H1 (cell line): ENCODE results near the gene LRRN1. TPM values are rescaled to one million over a fixed set of nuclear protein-coding genes. Genes with fewer than 3 reads are reported as not detected.

Source experiments
- CTCF ChIA-PET: fragments of 300-600 bp; sonication (Branson Sonifier 250); formaldehyde crosslinking; loops from one replicate; lab custom pipeline; 2021; ENCODE audit not compliant: partially characterized antibody; lab: Charles Lee
- POLR2A ChIA-PET: fragments of 300-600 bp; sonication (Branson Sonifier 250); formaldehyde crosslinking; loops from one replicate; lab custom pipeline; 2021; ENCODE audit warnings: inconsistent platforms; ENCODE audit not compliant: partially characterized antibody; lab: Charles Lee
- DNase-seq, 2 experiments: peaks; one replicate each; pipeline versions ENCODE4 v3.0.0 to v3.0.0-alpha.2; 2010 to 2022; ENCODE audit warnings: low spot score in 2 of 2, low read depth in 1 of 2, mixed read lengths in 1 of 2
- FAIRE-seq: peaks from 2 replicates; lab custom pipeline; 2011; peaks lifted over from hg19 to GRCh38; lab: Jason Lieb, UNC
- H2AFZ ChIP-seq: 2 replicates; pipeline ENCODE4 v1.8.1; 2012; ENCODE audit warnings: low read length, inconsistent platforms
- H2AK5ac ChIP-seq: 2 replicates; pipeline ENCODE4 v1.6.1; 2013; ENCODE audit warnings: low read depth, low read length
- H2BK120ac ChIP-seq: replicated peaks from 2 replicates; pipeline ENCODE3; 2013; ENCODE audit warnings: low read depth, low read length, inconsistent platforms
- H2BK12ac ChIP-seq: 2 replicates; pipeline ENCODE4 v1.6.1; 2013; ENCODE audit warnings: low read depth, low read length
- H2BK15ac ChIP-seq: 2 replicates; pipeline ENCODE4 v1.6.1; 2013; ENCODE audit warnings: low read length
- H2BK20ac ChIP-seq: 2 replicates; pipeline ENCODE4 v1.6.1; 2013; ENCODE audit warnings: low read length
- H2BK5ac ChIP-seq: 2 replicates; pipeline ENCODE4 v1.6.1; 2013; ENCODE audit warnings: low read depth, low read length
- H3K14ac ChIP-seq: 2 replicates; pipeline ENCODE4 v1.6.1; 2013; ENCODE audit warnings: inconsistent platforms; ENCODE audit not compliant: insufficient read length
- H3K18ac ChIP-seq: 2 replicates; pipeline ENCODE4 v1.6.1; 2013; ENCODE audit warnings: low read length; ENCODE audit errors: extremely low read depth
- H3K23ac ChIP-seq: 2 replicates; pipeline ENCODE4 v1.6.1; 2013; ENCODE audit warnings: inconsistent platforms; ENCODE audit not compliant: insufficient read length
- H3K23me2 ChIP-seq: 2 replicates; pipeline ENCODE4 v1.6.1; 2013; ENCODE audit warnings: low read depth, low read length
- H3K27ac ChIP-seq: 2 replicates; pipeline ENCODE4 v1.6.1; 2011; ENCODE audit warnings: low read depth, low read length, inconsistent platforms
- H3K27me3 ChIP-seq, 4 experiments: replicated peaks in 1 of 4; 1 replicate in 1 of 4; 2 replicates in 3 of 4; pipeline versions ENCODE4 v1.6.1 to v1.8.1; 2011 to 2013; ENCODE audit warnings: low read length in 3 of 4, mild to moderate bottlenecking in 3 of 4, inconsistent platforms in 2 of 4, mixed read lengths in 2 of 4, moderate library complexity in 1 of 4; ENCODE audit not compliant: control insufficient read depth in 3 of 4, insufficient read depth in 3 of 4; ENCODE audit errors: extremely low read depth in 1 of 4
- H3K36me3 ChIP-seq, 4 experiments: 2 replicates each; pipeline versions ENCODE4 v1.6.1 to v1.8.1; 2011 to 2013; ENCODE audit warnings: mild to moderate bottlenecking in 4 of 4, low read length in 3 of 4, moderate library complexity in 2 of 4, control low read depth in 1 of 4, inconsistent platforms in 1 of 4; ENCODE audit not compliant: insufficient read depth in 4 of 4, control insufficient read depth in 2 of 4
- H3K4ac ChIP-seq: replicated peaks from 2 replicates; pipeline ENCODE3; 2013; ENCODE audit warnings: low read length, low read depth, mixed read lengths, inconsistent platforms; ENCODE audit not compliant: insufficient read length
- H3K4me1 ChIP-seq, 4 experiments: replicated peaks in 1 of 4; 1 replicate in 1 of 4; 2 replicates in 3 of 4; pipeline versions ENCODE4 v1.6.1 to v1.8.1; 2011 to 2013; ENCODE audit warnings: low read length in 3 of 4, inconsistent platforms in 2 of 4, mixed read lengths in 1 of 4; ENCODE audit not compliant: insufficient read depth in 4 of 4, control insufficient read depth in 3 of 4
- H3K4me2 ChIP-seq, 2 experiments: 2 replicates each; pipeline versions ENCODE4 v1.6.1 to v1.8.1; 2011 to 2013; ENCODE audit warnings: low read depth in 2 of 2, low read length in 2 of 2, control low read depth in 1 of 2, inconsistent platforms in 1 of 2, mild to moderate bottlenecking in 1 of 2; ENCODE audit not compliant: insufficient read depth in 1 of 2
- H3K4me3 ChIP-seq, 4 experiments: fragments of 200-600, 300-600 bp in 1 of 4; sonication (generic), shearing (Covaris generic), sonication (Bioruptor Twin) in 1 of 4; 2 replicates each; pipeline versions ENCODE4 v1.5.1 to v1.8.1; 2011 to 2016; ENCODE audit warnings: low read length in 4 of 4, low read depth in 3 of 4, control low read depth in 2 of 4, inconsistent platforms in 2 of 4, mild to moderate bottlenecking in 2 of 4, mixed read lengths in 1 of 4, moderate library complexity in 1 of 4; ENCODE audit not compliant: insufficient read depth in 2 of 4; ENCODE audit errors: extremely low read depth in 1 of 4
- H3K56ac ChIP-seq: replicated peaks from 2 replicates; pipeline ENCODE3; 2013; ENCODE audit warnings: low read depth, mild to moderate bottlenecking, mixed read lengths, low read length, inconsistent platforms; ENCODE audit not compliant: insufficient read length
- H3K79me1 ChIP-seq: 2 replicates; pipeline ENCODE4 v1.6.1; 2013; ENCODE audit warnings: low read depth, low read length, control low read depth
- H3K79me2 ChIP-seq, 2 experiments: 2 replicates each; pipeline versions ENCODE4 v1.6.1 to v1.8.1; 2012 to 2013; ENCODE audit warnings: low read length in 2 of 2, mild to moderate bottlenecking in 2 of 2, inconsistent platforms in 1 of 2; ENCODE audit not compliant: insufficient read depth in 2 of 2, control insufficient read depth in 1 of 2
- H3K9ac ChIP-seq, 4 experiments: replicated peaks in 1 of 4; 1 replicate in 1 of 4; 2 replicates in 3 of 4; pipeline versions ENCODE4 v1.6.1 to v1.8.1; 2011 to 2013; ENCODE audit warnings: low read depth in 3 of 4, low read length in 3 of 4, control low read depth in 2 of 4, mild to moderate bottlenecking in 2 of 4, moderate library complexity in 2 of 4, inconsistent platforms in 1 of 4; ENCODE audit errors: extremely low read depth in 1 of 4
- H3K9me3 ChIP-seq, 2 experiments: 2 replicates each; pipeline versions ENCODE4 v1.6.1 to v1.8.1; 2012 to 2013; ENCODE audit warnings: mild to moderate bottlenecking in 2 of 2, moderate library complexity in 2 of 2, control low read depth in 1 of 2, inconsistent platforms in 1 of 2, low read depth in 1 of 2, low read length in 1 of 2, mixed read lengths in 1 of 2; ENCODE audit not compliant: insufficient read depth in 2 of 2
- H4K20me1 ChIP-seq, 2 experiments: replicated peaks in 1 of 2; 2 replicates each; pipeline versions ENCODE3 to v1.8.1; 2011 to 2013; ENCODE audit warnings: inconsistent platforms in 2 of 2, low read length in 2 of 2, mild to moderate bottlenecking in 1 of 2; ENCODE audit not compliant: insufficient read depth in 2 of 2, control insufficient read depth in 1 of 2
- H4K5ac ChIP-seq: 2 replicates; pipeline ENCODE4 v1.6.1; 2013; ENCODE audit warnings: low read length, low read depth, mixed read lengths, inconsistent platforms; ENCODE audit not compliant: insufficient read length
- H4K8ac ChIP-seq: 2 replicates; pipeline ENCODE4 v1.8.0; 2013; ENCODE audit warnings: mild to moderate bottlenecking, moderate library complexity, low read length, inconsistent platforms; ENCODE audit not compliant: insufficient read depth; ENCODE audit errors: extremely low read depth
- H4K91ac ChIP-seq: replicated peaks from 2 replicates; pipeline ENCODE3; 2013; ENCODE audit warnings: low read length, mixed read lengths, inconsistent platforms; ENCODE audit not compliant: insufficient read length
- KDM4A ChIP-seq: IDR thresholded peaks from one replicate; pipeline ENCODE4 v1.7.1; 2012; ENCODE audit warnings: low read depth, mild to moderate bottlenecking, moderate library complexity, low read length, inconsistent platforms; ENCODE audit not compliant: severe bottlenecking
- KDM5A ChIP-seq: fragments of 200-600 bp; IDR thresholded peaks from 2 replicates; pipeline ENCODE4 v1.7.1; 2012; ENCODE audit warnings: mild to moderate bottlenecking, low read length, inconsistent platforms, mixed read lengths
- NRF1 ChIP-seq: IDR thresholded peaks from 2 replicates; pipeline ENCODE4 v1.6.1; 2011; ENCODE audit warnings: mild to moderate bottlenecking, low read depth, low read length, improper control_type of control experiment
- TBP ChIP-seq: IDR thresholded peaks from 2 replicates; pipeline ENCODE4 v1.6.1; 2011; ENCODE audit warnings: low read depth, low read length, improper control_type of control experiment
- USF2 ChIP-seq: IDR thresholded peaks from 2 replicates; pipeline ENCODE4 v1.6.1; 2011; ENCODE audit warnings: low read length, improper control_type of control experiment
- polyA plus RNA-seq, 7 experiments: library from polyadenylated mRNA; depleted of rRNA in 3 of 7; stranded (reverse) in 5 of 7; unstranded in 2 of 7; fragments of >200 nt in 5 of 7; fragments of 200-250 nt in 2 of 7; gene quantifications; 1 replicate in 5 of 7; 2 replicates in 1 of 7; 4 replicates in 1 of 7; pipeline versions ENCODE4 v1.2.1 to v1.2.3, GENCODE V29; 2011 to 2013; ENCODE audit warnings: missing spikeins in 2 of 7, mixed read lengths in 2 of 7
- total RNA-seq: library from RNA; stranded (reverse); fragmentation: NEBNext Ultra II Directional; extraction: Animal tissue kit (Norgen Biotek cat#: 25700); gene quantifications from 2 replicates; pipeline ENCODE4 v1.2.1, GENCODE V29; 2021

The LRRN1 gene
- total and polyA plus RNA-seq, 2 of the 8 experiments (the other 6 are each of a cell fraction or from before 2014, with no cell fraction given): 159 to 199 TPM

- H3K79me1 ChIP-seq: no peaks in the 10 kb centered on the region
- no peaks in the 10 kb centered on the region for H3K27me3 ChIP-seq
- peaks cover 7% of the 10 kb centered on the region in 2 experiments; a peak in 2 of 4 replicates for H3K9me3 ChIP-seq
- TF ChIP-seq NRF1 (no peak), KDM4A (no peak), KDM5A (no peak), TBP (no peak), USF2 (no peak)
- no peak overlapping the region for H2BK15ac ChIP-seq
- H3K23me2 ChIP-seq: no peaks in the 10 kb centered on the region
- no peak overlapping the region for H2BK5ac ChIP-seq
- no peak overlapping the region for H3K4me3 ChIP-seq
- no peak overlapping the region for H2BK12ac ChIP-seq
- no peak overlapping the region for H2AK5ac ChIP-seq
- no peak overlapping the region for H3K27ac ChIP-seq
- no peak overlapping the region for H3K23ac ChIP-seq
- no peak overlapping the region for H2BK120ac ChIP-seq
- no peaks in the 10 kb centered on the region for H3K79me2 ChIP-seq
- CTCF ChIA-PET: interaction anchor here (0.8 kb wide), 1 partner anchor 220 kb away, joined by 4 read pairs; no protein-coding TSS in a partner anchor
- no peaks in the 10 kb centered on the region for H3K4me1 ChIP-seq
- no peak overlapping the region for H4K91ac ChIP-seq
- no peak overlapping the region for H3K14ac ChIP-seq
- FAIRE-seq (no peak), DNase-seq (no peak)
- H3K36me3 ChIP-seq: no peaks in the 10 kb centered on the region
- H3K18ac ChIP-seq: no peak overlapping the region
- no peak overlapping the region for H3K56ac ChIP-seq
- H3K9ac ChIP-seq: no peak overlapping the region
- H3K4me2 ChIP-seq: no peak overlapping the region
- H2BK20ac ChIP-seq: no peak overlapping the region
- POLR2A ChIA-PET: interaction anchor here (0.8 to 1.3 kb wide), 2 partner anchors 23 kb away, joined by 3 to 4 read pairs; no protein-coding TSS in a partner anchor
- H4K20me1 ChIP-seq: no peaks in the 10 kb centered on the region
- no peak overlapping the region for H2AFZ ChIP-seq
- no peak overlapping the region for H4K5ac ChIP-seq
- H3K4ac ChIP-seq: no peak overlapping the region
- no peak overlapping the region for H4K8ac ChIP-seq
These were observed 21.0 kb upstream of the LRRN1 start for GRCh38 chr3:3778216-3778615.
